ENCODE data around the gene DCT. TPM values are rescaled to one million over a fixed set of nuclear protein-coding genes. Genes with fewer than 3 reads are reported as not detected.

Gene DCT
- total and polyA plus RNA-seq, 7 donors: 0.04 to 1.4 (median 0.50) TPM; not detected in 1

DNA sequence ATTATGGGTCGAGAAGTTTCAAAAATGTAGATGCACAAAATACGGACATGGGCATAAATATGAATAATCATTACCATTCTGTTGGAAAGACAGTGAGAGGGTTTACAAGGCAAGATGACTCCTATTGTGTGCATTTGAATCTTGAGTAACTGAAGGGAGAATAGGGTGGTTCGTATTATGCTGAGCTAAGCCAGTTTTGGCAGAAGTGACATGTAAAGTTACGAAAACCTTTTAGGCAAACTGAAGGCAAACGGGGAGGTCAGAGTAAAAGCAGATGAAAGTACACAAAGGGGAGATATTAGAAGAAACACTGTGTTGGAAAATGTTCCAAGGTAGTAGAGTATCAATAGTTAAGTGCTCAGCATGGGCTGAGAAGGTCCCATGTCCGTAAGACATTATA, 16.8 kb downstream of the DCT start:
- no peaks in the 10 kb centered on the region for H3K9me3 ChIP-seq
- H3K36me3 ChIP-seq: no peaks in the 10 kb centered on the region
- DNase-seq: no peak
- no peak overlapping the region for H3K4me3 ChIP-seq
- no peak overlapping the region for H3K27ac ChIP-seq
- TF ChIP-seq EP300 (IDR thresholded peaks at IDR 0.05) (no peak), POLR2AphosphoS5 (IDR thresholded peaks at IDR 0.05) (no peak), POLR2A (IDR thresholded peaks at IDR 0.05) (no peak)
- TF ChIP-seq, protein P1, sequence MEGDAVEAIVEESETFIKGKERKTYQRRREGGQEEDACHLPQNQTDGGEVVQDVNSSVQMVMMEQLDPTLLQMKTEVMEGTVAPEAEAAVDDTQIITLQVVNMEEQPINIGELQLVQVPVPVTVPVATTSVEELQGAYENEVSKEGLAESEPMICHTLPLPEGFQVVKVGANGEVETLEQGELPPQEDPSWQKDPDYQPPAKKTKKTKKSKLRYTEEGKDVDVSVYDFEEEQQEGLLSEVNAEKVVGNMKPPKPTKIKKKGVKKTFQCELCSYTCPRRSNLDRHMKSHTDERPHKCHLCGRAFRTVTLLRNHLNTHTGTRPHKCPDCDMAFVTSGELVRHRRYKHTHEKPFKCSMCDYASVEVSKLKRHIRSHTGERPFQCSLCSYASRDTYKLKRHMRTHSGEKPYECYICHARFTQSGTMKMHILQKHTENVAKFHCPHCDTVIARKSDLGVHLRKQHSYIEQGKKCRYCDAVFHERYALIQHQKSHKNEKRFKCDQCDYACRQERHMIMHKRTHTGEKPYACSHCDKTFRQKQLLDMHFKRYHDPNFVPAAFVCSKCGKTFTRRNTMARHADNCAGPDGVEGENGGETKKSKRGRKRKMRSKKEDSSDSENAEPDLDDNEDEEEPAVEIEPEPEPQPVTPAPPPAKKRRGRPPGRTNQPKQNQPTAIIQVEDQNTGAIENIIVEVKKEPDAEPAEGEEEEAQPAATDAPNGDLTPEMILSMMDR (IDR thresholded peaks at IDR 0.05): no peak
- WGBS, 2 donors: 80 to 86% methylated on average over 6 of the region's 6 CpGs
- H3K27me3 ChIP-seq: no peaks in the 10 kb centered on the region
- H3K4me1 ChIP-seq: no peaks in the 10 kb centered on the region
- intact Hi-C loops (cut with DNase I): no loop called here

DNA sequence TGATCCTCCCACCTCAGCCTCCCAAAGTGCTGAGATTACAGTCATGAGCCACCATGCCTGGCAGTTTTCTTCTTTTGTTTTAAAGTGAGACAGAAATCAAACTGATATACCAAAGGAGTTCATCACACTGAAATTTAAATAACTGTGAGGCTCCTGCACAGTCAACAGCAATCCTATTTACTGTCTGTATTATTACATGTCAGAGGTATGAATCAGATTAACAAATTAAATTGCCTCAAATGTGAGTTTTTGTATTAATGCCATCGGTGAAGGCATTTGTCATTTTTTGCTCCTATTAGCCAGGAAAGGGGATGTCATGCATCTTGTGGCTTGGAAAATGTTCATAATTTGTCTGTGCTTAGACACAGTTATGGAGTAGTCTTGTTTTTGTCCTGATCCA, 20.4 kb downstream of the DCT start:
- H3K36me3 ChIP-seq: no peaks in the 10 kb centered on the region
- WGBS, 2 donors: 91 to 98% methylated on average over 1 of the region's 1 CpG
- no peaks in the 10 kb centered on the region for H3K27me3 ChIP-seq
- TF ChIP-seq POLR2AphosphoS5 (IDR thresholded peaks at IDR 0.05) (no peak), EP300 (IDR thresholded peaks at IDR 0.05) (no peak), POLR2A (IDR thresholded peaks at IDR 0.05) (no peak)
- TF ChIP-seq, protein P1 (IDR thresholded peaks at IDR 0.05): no peak
- H3K9me3 ChIP-seq: no peaks in the 10 kb centered on the region
- H3K4me3 ChIP-seq: no peak overlapping the region
- DNase-seq: no peak
- intact Hi-C loops (cut with DNase I): no loop called here
- no peak overlapping the region for H3K27ac ChIP-seq
- H3K4me1 ChIP-seq: no peaks in the 10 kb centered on the region

DNA sequence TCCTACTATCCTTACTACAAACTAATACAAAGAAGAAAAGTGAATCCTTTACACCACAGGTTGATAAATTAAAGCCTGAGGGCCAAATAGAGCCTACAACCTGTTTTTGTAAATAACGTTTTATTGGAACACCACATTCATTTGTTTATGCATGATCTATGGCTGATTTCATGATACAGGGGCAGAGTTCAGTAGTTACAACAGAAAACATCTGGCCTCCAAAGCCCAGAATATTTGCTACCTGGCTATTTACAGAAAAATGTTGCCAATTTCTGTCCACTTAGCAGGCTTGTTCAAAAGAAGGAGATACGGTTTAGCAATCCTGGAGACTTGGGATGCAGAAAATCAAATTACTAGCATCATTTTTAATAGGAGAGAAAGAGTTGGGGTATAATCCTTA, 24.1 kb downstream of the DCT start:
- DNase-seq: no peak
- TF ChIP-seq, protein P1 (IDR thresholded peaks at IDR 0.05): no peak
- TF ChIP-seq POLR2A (IDR thresholded peaks at IDR 0.05) (no peak), POLR2AphosphoS5 (IDR thresholded peaks at IDR 0.05) (no peak), EP300 (IDR thresholded peaks at IDR 0.05) (no peak)
- 34 to 73% methylated on average over 2 of the region's 2 CpGs for WGBS, 2 donors

GRCh38 chr13:94454906-94455305, 24.6 kb downstream of the DCT start:
- Histone ChIP-seq H3K9me3 (no peaks in the 10 kb centered on the region), H3K27me3 (no peaks in the 10 kb centered on the region), H3K4me1 (no peaks in the 10 kb centered on the region), H3K27ac (no peak overlapping the region), H3K4me3 (no peak overlapping the region), H3K36me3 (no peaks in the 10 kb centered on the region)
- TF ChIP-seq POLR2AphosphoS5 (IDR thresholded peaks at IDR 0.05): no peak
- TF ChIP-seq EP300 (IDR thresholded peaks at IDR 0.05): no peak
- TF ChIP-seq POLR2A (IDR thresholded peaks at IDR 0.05): no peak
- TF ChIP-seq, protein P1 (IDR thresholded peaks at IDR 0.05): no peak
- no peak for DNase-seq
- intact Hi-C loops (cut with DNase I): no loop called here
- WGBS, 2 donors: 62 to 77% methylated on average over 2 of the region's 2 CpGs

More for the DNA sequence above, 24.1 kb downstream of the DCT start:
- Histone ChIP-seq H3K4me3 (no peak overlapping the region), H3K9me3 (no peaks in the 10 kb centered on the region), H3K27ac (no peak overlapping the region), H3K4me1 (no peaks in the 10 kb centered on the region), H3K36me3 (no peaks in the 10 kb centered on the region), H3K27me3 (no peaks in the 10 kb centered on the region)
- intact Hi-C loops (cut with DNase I): no loop called here

GRCh38 chr13:94454334-94454733, 25.1 kb downstream of the DCT start:
- no peak for DNase-seq
- intact Hi-C loops (cut with DNase I): no loop called here

More at GRCh38 chr13:94454334-94454733, 25.1 kb downstream of the DCT start:
- TF ChIP-seq EP300 (IDR thresholded peaks at IDR 0.05) (no peak), POLR2A (IDR thresholded peaks at IDR 0.05) (no peak), POLR2AphosphoS5 (IDR thresholded peaks at IDR 0.05) (no peak)
- TF ChIP-seq, protein P1 (IDR thresholded peaks at IDR 0.05): no peak
- no peaks in the 10 kb centered on the region for H3K27me3 ChIP-seq
- no peak overlapping the region for H3K4me3 ChIP-seq
- H3K4me1 ChIP-seq: no peaks in the 10 kb centered on the region
- H3K36me3 ChIP-seq: no peaks in the 10 kb centered on the region
- H3K27ac ChIP-seq: no peak overlapping the region
- H3K9me3 ChIP-seq: no peaks in the 10 kb centered on the region

All from sigmoid colon (tissue), 7 donors.